ENCODE measurements around the gene CMBL.

- no peak for TF ChIP-seq CTCF (IDR thresholded peaks at IDR 0.05)
- peak; percentile 46 for TF ChIP-seq EZH2 (IDR thresholded peaks at IDR 0.05)
Observed at GRCh38 chr5:10353241-10354047, 45.7 kb upstream of the CMBL start, which contains the start of gene MARCHF6.

Data from neural progenitor cell (in vitro differentiated cells).